BJ (cell line): ENCODE data around the gene JUNB. TPM values are rescaled to one million over a fixed set of nuclear protein-coding genes. Genes with fewer than 3 reads are reported as not detected.

ENCODE experiments used
- CTCF ChIA-PET: fragments of 350-600 bp; formaldehyde crosslinking; extraction: SDS; loops from one replicate; lab custom pipeline; 2021; ENCODE audit warnings: antibody characterized with exemption, inconsistent platforms; lab: Yijun Ruan, JAX
- POLR2A ChIA-PET: fragments of 300-600 bp; sonication (Branson Sonifier 250); formaldehyde crosslinking; extraction: SDS; loops from one replicate; lab custom pipeline; 2021; ENCODE audit warnings: antibody characterized with exemption; lab: Charles Lee
- DNase-seq: peaks from one replicate; pipeline ENCODE4 v3.0.0-alpha.2; 2011; ENCODE audit warnings: low read depth
- H3K27me3 ChIP-seq: 2 replicates; pipeline ENCODE4 v1.6.0; 2011; ENCODE audit warnings: low read length; ENCODE audit not compliant: control insufficient read depth, insufficient read depth
- H3K36me3 ChIP-seq: 2 replicates; pipeline ENCODE4 v1.5.1; 2011; ENCODE audit warnings: low read length; ENCODE audit not compliant: control insufficient read depth, insufficient read depth
- H3K4me3 ChIP-seq: 2 replicates; pipeline ENCODE4 v1.5.1; 2011; ENCODE audit warnings: low read depth, mild to moderate bottlenecking, control low read depth, low read length
- CTCF ChIP-seq: IDR thresholded peaks from 2 replicates; pipeline ENCODE4 v1.5.1; 2011; ENCODE audit warnings: low read depth, mild to moderate bottlenecking, control low read depth, inconsistent platforms, low read length, moderate library complexity; ENCODE audit not compliant: insufficient read depth
- polyA plus RNA-seq: library from polyadenylated mRNA; depleted of rRNA; stranded (reverse); fragments of >200 nt; gene quantifications from 2 replicates; pipeline ENCODE4 v1.2.3, GENCODE V29; 2011

Gene JUNB
- polyA plus RNA-seq, 1 experiment = 49.4 TPM

GRCh38 chr19:12821761-12822160 is 30.5 kb downstream of the JUNB start:
- DNase-seq = no peak
- POLR2A ChIA-PET = no interaction called here
- H3K27me3 ChIP-seq = no peaks in the 10 kb centered on the region
- CTCF ChIA-PET = interaction anchor here (1.2 to 1.9 kb wide), 2 partner anchors 56 to 62 kb away, joined by 3 to 9 read pairs; no protein-coding TSS in a partner anchor
- H3K36me3 ChIP-seq = no peaks in the 10 kb centered on the region
- no peak for TF ChIP-seq CTCF
- H3K4me3 ChIP-seq = no peak overlapping the region

- POLR2A ChIA-PET = interaction anchor here (0.6 kb wide), 1 partner anchor 10 kb away, joined by 5 read pairs; no protein-coding TSS in a partner anchor
- Histone ChIP-seq H3K4me3 (no peak overlapping the region), H3K36me3 (no peaks in the 10 kb centered on the region), H3K27me3 (no peaks in the 10 kb centered on the region)
- DNase-seq = no peak
- peak; percentile 47 for TF ChIP-seq CTCF
- CTCF ChIA-PET = interaction anchor here (0.7 to 6.0 kb wide), 7 partner anchors 19 to 65 kb away, joined by 3 to 28 read pairs (median 4); partner anchors contain the start of genes RNASEH2A and THSD8
These were observed 34.2 kb downstream of the JUNB start for GRCh38 chr19:12825254-12826131.

GRCh38 chr19:12828494-12828893 is 37.2 kb downstream of the JUNB start:
- no peak for TF ChIP-seq CTCF
- ChIA-PET CTCF (interaction anchor here (0.6 to 6.0 kb wide), 2 partner anchors 19 to 1804 kb away, joined by 4 to 28 read pairs; no protein-coding TSS in a partner anchor), POLR2A (no interaction called here)
- no peak for DNase-seq
- Histone ChIP-seq H3K27me3 (peaks cover 8% of the 10 kb centered on the region; the same call in 1 of the 2 replicates), H3K4me3 (no peak overlapping the region), H3K36me3 (no peaks in the 10 kb centered on the region)

GRCh38 chr19:12833418-12833737 is 42.1 kb downstream of the JUNB start:
- ChIA-PET POLR2A (no interaction called here), CTCF (interaction anchor here (2.4 kb wide), 1 partner anchor 68 kb away, joined by 10 read pairs; no protein-coding TSS in a partner anchor)
- no peaks in the 10 kb centered on the region for H3K36me3 ChIP-seq
- DNase-seq = no peak
- peaks cover 42% of the 10 kb centered on the region for H3K27me3 ChIP-seq
- TF ChIP-seq CTCF = no peak
- 0 out of 2 replicates have a peak overlapping the region, but pooled peaks have one; percentile 6 for H3K4me3 ChIP-seq

DNA sequence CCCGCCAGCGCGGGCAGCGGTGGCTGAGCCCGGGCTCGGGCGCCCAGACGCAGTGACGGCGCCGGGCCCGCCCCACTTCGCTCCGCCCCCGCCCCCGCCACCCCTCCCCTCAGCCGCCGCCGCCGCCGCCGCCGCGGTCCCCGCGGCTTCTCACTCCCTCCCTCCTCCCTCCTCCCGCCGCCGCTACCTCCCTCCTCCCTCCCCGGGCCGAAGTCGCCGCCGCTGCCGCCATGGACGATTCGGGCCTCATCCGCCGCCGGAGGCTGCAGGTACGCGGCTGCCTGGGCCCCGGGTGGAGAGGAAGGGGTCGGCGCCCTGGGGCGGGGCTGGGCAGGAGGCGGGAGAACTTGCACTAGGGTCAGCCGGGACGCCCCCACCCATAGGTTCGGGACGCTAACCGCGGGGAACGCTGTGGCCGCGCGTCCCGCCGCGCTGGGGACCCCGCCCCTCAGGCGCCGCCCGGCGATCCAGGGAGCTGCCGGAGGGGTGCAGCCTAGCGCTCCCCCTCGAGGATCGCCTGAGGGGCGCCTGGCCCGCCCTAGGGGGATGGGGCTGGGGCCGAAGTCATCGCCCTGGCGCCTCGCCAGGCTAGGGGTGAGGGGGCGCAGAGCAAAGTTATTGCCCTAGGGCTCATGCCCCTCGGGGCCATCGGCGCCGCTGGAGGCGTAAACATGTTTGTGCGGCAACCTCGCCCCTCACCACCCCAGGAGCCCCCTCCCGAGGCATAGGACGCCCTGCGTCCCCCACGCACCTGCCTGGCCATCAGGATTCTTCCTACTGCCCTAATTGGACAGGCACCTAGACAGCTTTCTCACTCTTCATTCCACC is 42.7 kb downstream of the JUNB start:
- no peak for DNase-seq
- Histone ChIP-seq H3K4me3 (peak overlapping the region; percentile 44), H3K27me3 (peaks cover 42% of the 10 kb centered on the region), H3K36me3 (no peaks in the 10 kb centered on the region)
- TF ChIP-seq CTCF = no peak
- POLR2A ChIA-PET = no interaction called here
- CTCF ChIA-PET = interaction anchor here (1.1 to 2.6 kb wide), 4 partner anchors 14 to 76 kb away, joined by 4 to 15 read pairs (median 8); no protein-coding TSS in a partner anchor
